Sigmoid colon (tissue), 7 donors: ENCODE results near the gene KCND3. TPM values are rescaled to one million over a fixed set of nuclear protein-coding genes. Genes with fewer than 3 reads are reported as not detected.
A peak's percentile ranks its signal among the peaks of the same experiment; 100 is the strongest.

ENCODE experiments used
- DNase-seq: peaks from one replicate; pipeline ENCODE4 v3.0.0-alpha.2; 2019
- H3K27ac ChIP-seq, 4 donors: fragments of 200-600 bp; sonication (generic); one replicate each; pipeline ENCODE4 v1.5.1; 2016 to 2019; ENCODE audit warnings: mild to moderate bottlenecking in 1 of 4
- H3K27me3 ChIP-seq, 3 donors: fragments of 200-600 bp; sonication (generic); one replicate each; pipeline ENCODE4 v1.5.1; 2019; ENCODE audit warnings: mild to moderate bottlenecking in 1 of 3
- H3K36me3 ChIP-seq, 4 donors: fragments of 200-600 bp; sonication (generic); one replicate each; pipeline ENCODE4 v1.5.1; 2016 to 2019
- H3K4me1 ChIP-seq, 4 donors: fragments of 200-600 bp; sonication (generic); one replicate each; pipeline ENCODE4 v1.5.1; 2017 to 2019
- H3K4me3 ChIP-seq, 4 donors: fragments of 200-600 bp; sonication (generic); one replicate each; pipeline ENCODE4 v1.5.1; 2017 to 2019; ENCODE audit warnings: mild to moderate bottlenecking in 2 of 4, moderate library complexity in 1 of 4
- H3K9me3 ChIP-seq, 4 donors: fragments of 200-600 bp in 3 of 4; sonication (generic) in 3 of 4; one replicate each; pipeline versions ENCODE4 v1.5.1 to v1.6.1; 2013 to 2019
- EP300 ChIP-seq, 4 donors: sonication (generic); formaldehyde crosslinking; IDR thresholded peaks; one replicate each; pipeline ENCODE4 v1.6.1; 2017; ENCODE audit warnings: antibody characterized with exemption in 4 of 4
- POLR2A ChIP-seq, 2 donors: fragments of 450-650 bp; IDR thresholded peaks; one replicate each; pipeline ENCODE4 v1.6.1; 2016; ENCODE audit warnings: antibody characterized with exemption in 2 of 2, mild to moderate bottlenecking in 2 of 2, moderate library complexity in 2 of 2
- POLR2AphosphoS5 ChIP-seq, 4 donors: sonication (generic); formaldehyde crosslinking; IDR thresholded peaks; one replicate each; pipeline ENCODE4 v1.6.1; 2017; ENCODE audit warnings: antibody characterized with exemption in 4 of 4
- WGBS, 2 donors: extraction: QIAGEN DNeasy Blood & Tissue Kit; methylation state at CpG; one replicate each; pipeline ENCODE4 v1.1.7; 2013; 5-methylcytosine and 5-hydroxymethylcytosine counted together
- intact Hi-C: fragments of 100-400 bp; cut with DNase I; formaldehyde crosslinking; loops from one replicate; pipeline ENCODE4 v1.15.1; 2023
- polyA plus RNA-seq, 3 donors: library from polyadenylated mRNA; stranded (reverse); fragments of 200-250 nt; gene quantifications; one replicate each; pipeline ENCODE4 v1.2.3, GENCODE V29; 2013
- total RNA-seq, 4 donors: library from RNA; depleted of rRNA; stranded (reverse); fragments of >200 nt; gene quantifications; one replicate each; pipeline ENCODE4 v1.1.0, GENCODE V29; 2016
- TF ChIP-seq, protein P1 (sequence below), 4 experiments: fragments of 450-650 bp in 3 of 4; fragments of 200-600 bp in 1 of 4; IDR thresholded peaks; one replicate each; pipeline ENCODE4 v1.5.1; 2016 to 2019; ENCODE audit warnings: antibody characterized with exemption in 4 of 4, mild to moderate bottlenecking in 3 of 4, moderate library complexity in 2 of 4
- donor health status: healthy with polysubstance abuse.
- donor health status: Bipolar disorder and iron deficiency.
- donor health status: healthy.

KCND3 gene
- total and polyA plus RNA-seq, 7 donors: 0.23 to 18.3 (median 5.9) TPM

DNA sequence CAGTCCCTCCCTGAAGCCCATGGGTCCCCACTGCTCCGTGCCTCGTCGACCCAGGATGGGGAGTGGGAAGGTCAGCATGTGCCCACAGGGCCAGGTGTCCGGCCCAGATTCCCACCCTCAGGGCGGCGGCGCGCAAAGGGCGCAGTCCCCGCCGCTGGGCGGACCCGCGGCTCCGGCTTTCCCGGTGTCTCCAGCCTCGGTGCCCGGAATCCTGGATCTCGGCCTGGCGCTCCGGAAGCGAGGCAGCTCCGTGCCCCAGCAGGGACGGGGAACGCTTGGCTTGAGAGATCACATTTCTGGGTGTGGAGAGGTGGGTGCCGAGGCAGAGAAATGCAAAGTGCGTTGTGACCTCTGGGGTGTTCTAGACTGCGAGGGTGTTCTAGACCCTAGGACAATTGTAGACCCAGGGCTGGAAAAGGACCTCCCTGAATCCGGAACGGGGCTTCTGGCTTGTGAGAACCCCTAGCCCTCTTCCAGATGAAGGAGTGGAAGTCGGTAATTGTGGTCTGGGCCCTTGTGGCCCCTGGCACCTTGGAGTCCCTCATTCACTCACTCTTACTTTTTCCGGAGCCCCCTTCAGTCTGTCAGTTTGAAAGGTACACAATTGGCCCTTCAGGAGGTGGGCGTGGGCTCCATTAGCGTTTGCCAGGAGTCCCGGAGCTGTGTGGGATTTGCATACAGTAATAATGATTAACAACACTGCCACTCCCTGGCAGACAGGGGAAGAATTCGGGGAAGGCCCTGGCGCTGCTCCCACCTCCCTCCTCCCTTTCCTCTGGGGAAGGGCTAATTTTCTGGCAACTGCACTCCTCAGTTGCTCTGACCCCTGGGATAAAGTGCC is 1.6 kb upstream of the KCND3 start:
- DNase-seq: peak; percentile 84
- H3K27me3 ChIP-seq: no peaks in the 10 kb centered on the region
- H3K36me3 ChIP-seq: no peaks in the 10 kb centered on the region
- WGBS, 2 donors: 1 to 3% methylated on average over 37 of the region's 37 CpGs
- peaks cover 0 to 59% (median 47%) of the 10 kb centered on the region in 4 donors for H3K4me1 ChIP-seq
- intact Hi-C loops: loop anchor here (1.0 to 5.0 kb wide), 4 partner anchors 44 to 346 kb away; no protein-coding TSS in a partner anchor
- TF ChIP-seq, protein P1, sequence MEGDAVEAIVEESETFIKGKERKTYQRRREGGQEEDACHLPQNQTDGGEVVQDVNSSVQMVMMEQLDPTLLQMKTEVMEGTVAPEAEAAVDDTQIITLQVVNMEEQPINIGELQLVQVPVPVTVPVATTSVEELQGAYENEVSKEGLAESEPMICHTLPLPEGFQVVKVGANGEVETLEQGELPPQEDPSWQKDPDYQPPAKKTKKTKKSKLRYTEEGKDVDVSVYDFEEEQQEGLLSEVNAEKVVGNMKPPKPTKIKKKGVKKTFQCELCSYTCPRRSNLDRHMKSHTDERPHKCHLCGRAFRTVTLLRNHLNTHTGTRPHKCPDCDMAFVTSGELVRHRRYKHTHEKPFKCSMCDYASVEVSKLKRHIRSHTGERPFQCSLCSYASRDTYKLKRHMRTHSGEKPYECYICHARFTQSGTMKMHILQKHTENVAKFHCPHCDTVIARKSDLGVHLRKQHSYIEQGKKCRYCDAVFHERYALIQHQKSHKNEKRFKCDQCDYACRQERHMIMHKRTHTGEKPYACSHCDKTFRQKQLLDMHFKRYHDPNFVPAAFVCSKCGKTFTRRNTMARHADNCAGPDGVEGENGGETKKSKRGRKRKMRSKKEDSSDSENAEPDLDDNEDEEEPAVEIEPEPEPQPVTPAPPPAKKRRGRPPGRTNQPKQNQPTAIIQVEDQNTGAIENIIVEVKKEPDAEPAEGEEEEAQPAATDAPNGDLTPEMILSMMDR (IDR thresholded peaks at IDR 0.05): no peak
- TF ChIP-seq EP300 (IDR thresholded peaks at IDR 0.05) (no peak), POLR2A (IDR thresholded peaks at IDR 0.05) (no peak), POLR2AphosphoS5 (IDR thresholded peaks at IDR 0.05) (peak in 3 of 4 donors; percentile 51 to 68 (median 64))
- peak overlapping the region; percentile 74 to 86 (median 84) for H3K27ac ChIP-seq
- H3K9me3 ChIP-seq: no peaks in the 10 kb centered on the region
- H3K4me3 ChIP-seq: peak overlapping the region; percentile 65 to 79 (median 75)

DNA sequence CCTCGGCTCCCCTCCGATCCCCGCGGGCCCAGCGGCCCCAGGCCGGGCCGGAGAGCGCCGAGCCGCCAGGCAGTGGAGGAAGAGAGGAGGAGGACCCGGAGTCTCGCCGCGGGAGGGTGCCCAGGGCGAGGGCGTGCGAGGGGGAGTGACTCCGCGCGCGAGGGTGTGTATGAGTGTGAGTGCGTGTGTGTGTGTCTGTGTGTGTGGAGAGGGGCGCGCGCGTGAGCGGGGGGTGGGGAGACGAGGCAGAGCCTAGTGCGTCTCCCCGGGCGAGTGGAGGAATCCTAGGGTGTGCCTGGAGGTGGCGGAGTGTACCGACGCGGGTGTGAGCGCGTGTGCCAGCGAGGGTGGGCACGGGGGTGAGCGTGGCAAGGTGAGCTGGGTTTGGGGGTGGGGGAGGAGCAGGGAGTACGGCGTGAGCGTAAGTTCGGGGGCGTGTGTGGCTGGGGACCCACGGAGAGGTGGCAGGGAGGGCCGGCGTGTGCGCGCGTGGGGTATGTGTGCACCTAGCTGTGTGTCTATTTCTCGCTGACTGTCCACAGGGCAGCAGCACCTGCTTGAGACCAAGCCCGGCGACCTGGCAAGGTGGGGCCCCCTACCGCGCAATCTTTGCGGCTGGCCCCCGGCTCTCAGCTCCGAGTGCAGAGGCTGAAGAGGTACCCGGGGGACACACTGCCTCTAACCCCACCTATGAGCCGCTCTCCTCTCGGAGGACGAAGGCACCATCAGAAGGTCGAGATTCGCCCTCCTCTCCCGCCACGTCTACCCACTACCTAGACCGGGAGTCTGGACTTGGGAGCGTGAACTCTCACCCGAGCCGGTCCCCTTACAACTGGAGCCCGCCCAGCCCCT is 784 bp upstream of the KCND3 start:
- Histone ChIP-seq H3K27me3 (no peaks in the 10 kb centered on the region), H3K4me1 (peaks cover 0 to 59% (median 47%) of the 10 kb centered on the region in 4 donors), H3K4me3 (peak overlapping the region; percentile 65 to 79 (median 75)), H3K9me3 (no peaks in the 10 kb centered on the region), H3K36me3 (no peaks in the 10 kb centered on the region), H3K27ac (peak overlapping the region; percentile 74 to 86 (median 84))
- WGBS, 2 donors: 1 to 2% methylated on average over 72 of the region's 72 CpGs
- intact Hi-C loops: loop anchor here (5.0 kb wide), 3 partner anchors 43 to 347 kb away; no protein-coding TSS in a partner anchor
- DNase-seq: no peak
- TF ChIP-seq POLR2AphosphoS5 (IDR thresholded peaks at IDR 0.05) (peak in 1 of 4 donors; percentile 19), POLR2A (IDR thresholded peaks at IDR 0.05) (no peak)
- TF ChIP-seq, protein P1 (IDR thresholded peaks at IDR 0.05): no peak

DNA sequence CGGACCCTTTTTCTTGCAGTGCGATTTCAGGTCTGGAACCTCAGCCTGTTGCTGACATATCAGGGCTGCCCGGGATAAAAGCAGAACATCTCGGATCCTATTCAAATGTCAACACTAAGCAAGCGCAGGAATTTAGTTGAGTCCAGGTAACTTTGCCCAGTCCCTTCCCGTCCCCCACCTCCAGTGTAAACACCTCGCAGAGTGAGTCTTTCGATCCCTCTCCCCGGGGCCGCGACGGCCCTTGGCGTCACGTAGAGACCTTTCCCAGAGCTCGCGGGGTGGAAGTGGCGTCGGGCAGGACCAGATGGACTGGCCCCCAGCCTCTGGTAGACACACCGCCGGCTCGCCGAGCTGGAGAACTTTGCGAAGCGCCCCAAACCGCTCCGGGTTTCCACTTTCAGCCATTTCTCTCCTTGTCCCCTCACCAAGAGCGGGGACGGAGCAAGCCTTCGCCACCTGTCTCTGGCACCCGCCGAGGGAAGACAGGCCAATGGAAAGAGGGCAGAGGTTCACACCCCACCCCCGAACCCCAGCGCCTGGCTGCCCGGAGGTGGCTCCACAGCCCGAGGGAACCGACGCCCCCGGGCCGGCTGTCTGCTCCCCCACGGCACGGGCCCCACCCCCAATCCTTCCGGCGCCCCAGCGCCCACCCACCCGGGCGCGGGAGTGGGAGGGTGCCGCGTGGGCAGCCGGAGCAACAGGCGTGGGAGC is 570 bp downstream of the KCND3 start:
- 2 to 3% methylated on average over 51 of the region's 51 CpGs for WGBS, 2 donors
- no peak for DNase-seq
- H3K9me3 ChIP-seq: no peaks in the 10 kb centered on the region
- TF ChIP-seq POLR2AphosphoS5 (IDR thresholded peaks at IDR 0.05) (no peak), EP300 (IDR thresholded peaks at IDR 0.05) (no peak), POLR2A (IDR thresholded peaks at IDR 0.05) (no peak)
- TF ChIP-seq, protein P1 (IDR thresholded peaks at IDR 0.05): no peak
- H3K4me3 ChIP-seq: peak overlapping the region; percentile 51 to 79 (median 75)
- H3K4me1 ChIP-seq: peaks cover 0 to 59% (median 47%) of the 10 kb centered on the region in 4 donors
- no peaks in the 10 kb centered on the region for H3K27me3 ChIP-seq
- H3K36me3 ChIP-seq: no peaks in the 10 kb centered on the region
- intact Hi-C loops: no loop called here
- H3K27ac ChIP-seq: peak overlapping the region; percentile 74 to 86 (median 82)

DNA sequence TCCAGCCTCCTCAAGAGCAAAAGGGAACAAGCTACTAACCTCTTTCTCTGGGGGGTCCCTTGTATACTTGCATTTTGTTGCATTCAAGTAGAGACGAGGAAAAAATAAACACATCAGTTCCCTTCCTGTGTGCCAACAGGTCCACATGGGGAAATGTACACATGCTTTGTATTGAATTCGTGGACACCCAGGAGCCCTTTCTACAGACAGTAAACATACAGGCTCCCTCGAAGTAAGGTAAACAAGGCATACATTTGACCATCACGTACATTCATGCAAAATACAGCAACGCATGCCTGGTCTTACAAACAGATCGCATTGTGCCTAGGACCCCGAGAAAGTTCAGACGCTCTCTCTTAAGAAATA is 1.1 kb downstream of the KCND3 start:
- DNase-seq: no peak
- Histone ChIP-seq H3K4me1 (peaks cover 0 to 59% (median 47%) of the 10 kb centered on the region in 4 donors), H3K9me3 (no peaks in the 10 kb centered on the region), H3K4me3 (peak overlapping the region; percentile 51 to 79 (median 75)), H3K27me3 (no peaks in the 10 kb centered on the region), H3K27ac (peak overlapping the region; percentile 74 to 86 (median 82)), H3K36me3 (no peaks in the 10 kb centered on the region)
- intact Hi-C loops: no loop called here
- 15 to 19% methylated on average over 8 of the region's 8 CpGs for WGBS, 2 donors
- TF ChIP-seq, protein P1 (IDR thresholded peaks at IDR 0.05): no peak
- TF ChIP-seq POLR2A (IDR thresholded peaks at IDR 0.05) (no peak), POLR2AphosphoS5 (IDR thresholded peaks at IDR 0.05) (no peak), EP300 (IDR thresholded peaks at IDR 0.05) (no peak)
